Esophagus muscularis mucosa (tissue), 4 donors: Measurements from ENCODE around the gene LRRN4.

Source experiments
- CTCF ChIP-seq, 3 experiments: fragments of 200-600 bp in 2 of 3; fragments of 450-650 bp in 1 of 3; sonication (generic) in 2 of 3; IDR thresholded peaks; one replicate each; pipeline ENCODE4 v1.5.1; 2017 to 2019; ENCODE audit warnings: antibody characterized with exemption in 3 of 3, mild to moderate bottlenecking in 2 of 3, moderate library complexity in 1 of 3
- EP300 ChIP-seq: sonication (generic); formaldehyde crosslinking; IDR thresholded peaks from one replicate; pipeline ENCODE4 v1.6.1; 2017; ENCODE audit warnings: antibody characterized with exemption
- POLR2A ChIP-seq: fragments of 450-650 bp; IDR thresholded peaks from one replicate; pipeline ENCODE4 v1.6.1; 2017; ENCODE audit warnings: antibody characterized with exemption, moderate library complexity, mild to moderate bottlenecking, low read depth
- POLR2AphosphoS5 ChIP-seq, 2 donors: sonication (generic); formaldehyde crosslinking; IDR thresholded peaks; one replicate each; pipeline ENCODE4 v1.6.1; 2017; ENCODE audit warnings: antibody characterized with exemption in 2 of 2

DNA sequence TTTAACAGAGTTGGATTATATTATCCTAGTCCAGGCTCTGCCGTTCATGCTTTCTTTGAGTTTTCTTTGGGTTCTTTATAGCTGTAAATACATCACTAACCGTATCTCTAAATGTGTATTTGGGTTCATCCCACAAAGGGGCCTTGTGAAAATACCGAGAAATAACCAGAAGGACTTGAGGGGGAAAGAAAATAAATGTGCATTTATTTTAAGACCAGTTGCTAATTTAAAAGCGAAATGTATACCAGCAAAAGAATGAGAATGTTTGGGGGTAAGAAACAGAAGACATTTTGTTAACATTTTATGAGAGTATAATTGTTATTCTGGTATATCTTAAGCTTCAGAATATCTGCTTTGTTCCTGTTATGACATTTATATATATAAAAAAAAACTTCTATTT, 38.9 kb downstream of the LRRN4 start:
- TF ChIP-seq POLR2A (no peak), CTCF (IDR thresholded peaks at IDR 0.05) (no peak), POLR2AphosphoS5 (IDR thresholded peaks at IDR 0.05) (no peak), EP300 (no peak)
